Measurements from ENCODE around the gene CACNA1D. TPM values are rescaled to one million over a fixed set of nuclear protein-coding genes. Genes with fewer than 3 reads are reported as not detected.

CACNA1D gene
- polyA plus RNA-seq, 1 experiment = 0.15 TPM

GRCh38 chr3:53518495-53518981 lies 24.1 kb downstream of the CACNA1D start:
- Histone ChIP-seq H3K36me3 (ENCODE audit: control insufficient read depth, insufficient read depth, low read length) (no peaks in the 10 kb centered on the region), H3K27me3 (ENCODE audit: control insufficient read depth, insufficient read depth, low read length) (no peaks in the 10 kb centered on the region; the same call in 1 of the 2 replicates), H3K4me3 (ENCODE audit: low read depth, low read length) (no peak overlapping the region)
- POLR2A ChIA-PET = no interaction called here
- no peak for TF ChIP-seq CTCF (IDR thresholded peaks at IDR 0.05; ENCODE audit: insufficient read depth, low read depth, low read length)
- DNase-seq (ENCODE audit: low read depth) = no peak
- CTCF ChIA-PET = no interaction called here

DNA sequence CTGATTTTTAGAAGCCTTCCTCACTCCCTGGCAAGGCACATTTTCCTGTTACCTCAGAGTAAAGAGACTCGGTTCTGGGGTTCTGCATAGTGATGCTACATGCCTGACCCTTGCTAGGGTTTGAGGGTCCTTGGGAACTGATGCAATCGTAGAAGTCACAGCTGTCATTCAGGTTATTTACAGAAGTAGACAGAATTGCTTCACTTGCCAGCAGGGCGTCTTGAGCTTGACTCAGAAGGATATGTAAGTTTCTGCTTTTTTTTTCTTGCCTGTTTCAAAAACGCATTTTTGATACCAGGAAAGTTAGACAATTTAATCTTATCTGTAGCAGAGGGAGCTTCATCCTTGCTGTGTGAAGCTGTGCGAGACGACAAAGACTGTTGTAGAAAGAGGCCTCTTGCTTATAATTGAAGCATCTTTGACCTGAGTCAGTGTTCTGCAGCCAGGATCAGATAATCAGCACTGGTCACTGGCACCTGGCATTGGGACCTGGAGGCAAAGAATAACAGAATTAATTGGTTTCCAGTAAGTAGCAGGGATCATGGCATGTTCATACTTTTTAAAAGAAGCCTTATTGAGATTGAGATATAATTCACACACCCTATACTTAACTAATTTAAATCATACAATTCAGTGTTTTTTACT lies 24.8 kb downstream of the CACNA1D start:
- ChIA-PET CTCF (no interaction called here), POLR2A (no interaction called here)
- no peak overlapping the region for H3K4me3 ChIP-seq (ENCODE audit: low read depth, low read length)
- no peaks in the 10 kb centered on the region; the same call in 1 of the 2 replicates for H3K27me3 ChIP-seq (ENCODE audit: control insufficient read depth, insufficient read depth, low read length)
- DNase-seq (ENCODE audit: low read depth) = no peak
- H3K36me3 ChIP-seq (ENCODE audit: control insufficient read depth, insufficient read depth, low read length) = no peaks in the 10 kb centered on the region
- no peak for TF ChIP-seq CTCF (IDR thresholded peaks at IDR 0.05; ENCODE audit: insufficient read depth, low read depth, low read length)

- H3K4me3 ChIP-seq (ENCODE audit: low read depth, low read length) = no peak overlapping the region
- POLR2A ChIA-PET = no interaction called here
- TF ChIP-seq CTCF (IDR thresholded peaks at IDR 0.05; ENCODE audit: insufficient read depth, low read depth, low read length) = no peak
Measured at GRCh38 chr3:53523346-53523745, 28.9 kb downstream of the CACNA1D start.

DNA sequence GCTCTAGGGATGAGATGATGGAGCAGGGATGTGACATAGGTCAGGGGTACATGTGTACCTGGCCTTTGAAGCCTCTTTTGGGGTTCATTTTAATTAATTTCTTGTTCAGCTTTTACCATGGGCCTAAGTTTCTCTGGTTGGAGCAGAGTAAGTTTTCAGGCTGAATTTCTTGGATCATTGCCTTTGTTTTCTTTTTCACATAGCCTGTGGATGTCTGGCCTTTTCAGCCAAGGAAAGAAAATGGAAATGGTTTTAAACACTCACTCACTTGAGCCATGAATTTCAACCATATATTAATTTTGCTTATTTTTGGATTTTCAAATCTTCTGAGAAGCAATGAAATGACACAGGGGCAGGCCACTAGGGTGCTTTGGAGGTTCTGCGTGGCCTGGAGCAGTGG lies 30.2 kb downstream of the CACNA1D start:
- ChIA-PET CTCF (interaction anchor here (0.6 to 1.3 kb wide), 2 partner anchors 9 to 59 kb away, joined by 3 read pairs; no protein-coding TSS in a partner anchor), POLR2A (no interaction called here)
- DNase-seq (ENCODE audit: low read depth) = no peak

More at GRCh38 chr3:53523346-53523745, 28.9 kb downstream of the CACNA1D start:
- Histone ChIP-seq H3K27me3 (ENCODE audit: control insufficient read depth, insufficient read depth, low read length) (no peaks in the 10 kb centered on the region), H3K36me3 (ENCODE audit: control insufficient read depth, insufficient read depth, low read length) (no peaks in the 10 kb centered on the region)
- DNase-seq (ENCODE audit: low read depth) = no peak
- CTCF ChIA-PET = no interaction called here

More for the DNA sequence above, 30.2 kb downstream of the CACNA1D start:
- Histone ChIP-seq H3K36me3 (ENCODE audit: control insufficient read depth, insufficient read depth, low read length) (no peaks in the 10 kb centered on the region), H3K4me3 (ENCODE audit: low read depth, low read length) (no peak overlapping the region), H3K27me3 (ENCODE audit: control insufficient read depth, insufficient read depth, low read length) (no peaks in the 10 kb centered on the region)
- TF ChIP-seq CTCF (IDR thresholded peaks at IDR 0.05; ENCODE audit: insufficient read depth, low read depth, low read length) = no peak
